Measurements from ENCODE around the gene RBM17.
"Not testable (repeated sequence)": the region's sequence is repeated elsewhere in the genome, so short reads cannot be mapped to it uniquely, and the experiment has no call there.

The RBM17 gene

GRCh38 chr10:6080417-6080973 lies 8.3 kb upstream of the RBM17 start:
- no peak for DNase-seq

DNA sequence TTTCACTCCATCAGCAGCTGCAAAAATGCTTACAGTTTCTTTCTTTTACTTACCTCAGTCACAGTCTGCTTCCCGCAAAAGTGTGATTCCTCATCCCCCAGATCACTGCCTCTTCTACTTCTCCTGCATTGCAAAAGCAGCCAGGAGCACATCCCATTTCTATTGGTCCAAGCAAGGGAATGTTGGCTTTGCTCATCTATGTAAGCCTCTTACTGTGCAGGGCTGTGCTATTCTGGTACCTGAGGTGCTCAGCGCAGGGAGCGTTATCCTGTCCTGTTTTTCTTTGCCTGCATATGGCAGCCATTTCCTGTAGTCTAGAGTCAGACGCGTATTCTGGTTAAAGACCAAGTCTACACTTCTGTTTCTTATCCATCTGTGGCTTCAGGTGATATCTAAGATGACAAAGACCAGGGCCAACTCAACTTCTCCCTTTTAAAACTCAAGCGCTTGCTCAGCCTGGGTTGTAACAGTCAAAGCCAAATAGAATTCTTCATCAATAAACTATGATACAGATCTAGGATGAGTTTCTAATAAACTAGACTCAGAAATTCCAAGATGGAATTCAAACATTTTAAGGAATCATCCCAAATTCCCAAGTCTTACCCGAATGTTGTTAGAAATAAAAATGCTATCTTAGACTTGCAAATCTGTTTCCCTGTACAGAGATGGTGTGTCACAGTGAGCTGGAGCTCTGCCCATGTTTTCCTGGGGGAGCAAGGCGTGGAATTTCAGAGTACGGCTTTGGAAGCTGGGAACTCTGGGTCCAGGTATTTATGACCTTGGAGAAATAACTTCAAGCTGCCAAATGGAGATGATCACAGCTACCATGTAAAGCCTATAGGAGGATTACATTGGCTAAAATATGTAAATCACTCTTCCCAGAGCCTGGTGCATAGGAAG lies 6.1 kb upstream of the RBM17 start:
- no peak for DNase-seq

GRCh38 chr10:6083523-6084475 lies 5.0 kb upstream of the RBM17 start:
- no peak for DNase-seq

- DNase-seq: peak; percentile 43
These were observed 2.2 kb upstream of the RBM17 start for GRCh38 chr10:6086375-6087233.

GRCh38 chr10:6089334-6090219 lies 743 bp downstream of the RBM17 start:
- no peak for DNase-seq

DNA sequence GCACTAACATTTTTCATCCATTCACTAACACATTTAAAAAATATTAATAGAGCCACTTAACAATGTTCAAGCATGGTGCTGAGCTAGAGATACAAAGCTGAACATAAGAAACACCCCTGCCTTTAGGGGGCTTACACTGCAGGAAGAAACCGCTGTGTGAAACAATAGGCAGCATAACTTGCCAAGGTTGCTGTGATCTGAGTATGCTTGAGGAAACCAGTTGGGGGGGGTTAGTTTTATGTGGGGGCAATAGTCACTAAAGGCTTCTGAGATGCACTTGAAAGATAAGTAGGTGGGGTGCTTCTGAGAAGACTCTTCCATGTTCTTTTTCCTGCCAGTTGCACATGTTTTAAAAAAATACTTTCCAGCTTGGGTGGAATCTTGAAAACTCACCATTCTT lies 2.8 kb downstream of the RBM17 start:
- DNase-seq: no peak

DNA sequence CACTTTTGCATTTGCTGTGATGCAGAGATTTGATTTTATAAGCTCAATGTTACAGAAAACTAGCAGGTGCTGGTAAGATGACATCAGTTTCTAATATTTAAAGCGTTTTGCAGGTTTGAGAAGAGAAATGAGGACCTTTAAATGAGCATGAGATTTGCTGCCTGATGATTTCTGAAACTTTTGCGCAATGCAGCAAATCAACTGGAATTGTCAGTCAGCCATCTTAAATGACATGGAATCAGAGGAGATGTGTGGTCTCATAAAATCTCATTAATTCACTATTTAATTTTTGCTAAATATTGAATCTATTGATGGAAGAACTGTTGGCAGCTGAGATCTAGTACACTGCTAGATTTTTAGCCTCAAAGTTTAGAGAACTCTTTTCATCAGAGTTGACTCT lies 3.9 kb downstream of the RBM17 start:
- no peak for DNase-seq

DNA sequence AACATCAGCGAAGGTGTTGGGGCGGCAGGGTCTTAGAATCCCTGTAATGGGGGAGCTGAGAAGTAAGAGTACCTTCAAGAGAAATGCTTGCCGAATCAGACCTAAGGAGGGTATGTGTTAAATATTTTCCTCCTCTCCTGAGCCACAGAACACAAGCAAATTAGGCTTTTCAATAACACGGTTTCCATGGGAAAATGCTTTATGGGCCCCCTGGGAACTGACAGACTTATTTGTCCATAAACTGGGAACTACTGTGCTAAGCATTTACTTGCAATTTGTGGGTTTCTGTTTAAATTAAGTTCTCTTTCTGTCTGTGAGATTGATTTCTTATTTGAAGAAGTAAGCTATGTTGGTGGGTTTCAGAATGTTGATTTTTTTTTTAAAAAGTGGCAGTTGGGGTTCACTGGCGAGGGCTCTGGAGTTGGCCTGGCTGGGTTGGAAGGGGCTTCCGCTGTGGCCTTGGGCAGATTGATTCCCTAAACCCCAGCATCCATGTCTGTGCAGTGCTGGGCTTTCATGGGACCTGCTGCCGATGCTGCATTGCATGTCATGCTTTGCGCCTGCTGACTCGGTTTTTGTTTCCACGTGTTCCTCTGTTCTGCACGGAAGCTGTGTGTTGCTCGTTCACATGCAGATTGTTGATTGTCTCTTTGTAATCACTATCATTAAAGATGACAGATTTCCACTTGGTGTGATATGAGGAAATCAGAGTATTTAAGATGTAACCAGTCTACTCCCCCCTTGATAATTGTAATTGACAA lies 7.2 kb downstream of the RBM17 start:
- DNase-seq: no peak

- no peak for DNase-seq
These were observed 8.2 kb downstream of the RBM17 start for GRCh38 chr10:6097063-6097462.

DNA sequence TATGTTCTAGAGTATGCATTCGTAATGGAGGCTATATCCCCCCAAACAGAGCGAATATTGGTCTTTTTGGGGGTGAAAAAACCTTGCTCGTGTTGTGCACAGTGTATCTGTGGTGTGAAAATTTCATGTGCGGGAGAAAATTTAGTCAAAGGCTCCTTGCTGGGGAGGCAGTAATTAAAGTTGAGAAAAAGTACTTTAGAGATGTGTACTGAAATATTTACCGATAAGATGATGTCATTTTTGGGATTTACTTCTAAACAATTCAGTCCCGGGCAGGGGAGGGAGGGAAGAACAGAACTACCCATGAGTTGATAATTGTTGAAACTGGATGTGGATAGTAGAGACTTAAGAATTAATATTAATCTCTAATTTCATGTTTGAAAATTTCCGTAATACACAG lies 9.3 kb downstream of the RBM17 start:
- DNase-seq: no peak

DNA sequence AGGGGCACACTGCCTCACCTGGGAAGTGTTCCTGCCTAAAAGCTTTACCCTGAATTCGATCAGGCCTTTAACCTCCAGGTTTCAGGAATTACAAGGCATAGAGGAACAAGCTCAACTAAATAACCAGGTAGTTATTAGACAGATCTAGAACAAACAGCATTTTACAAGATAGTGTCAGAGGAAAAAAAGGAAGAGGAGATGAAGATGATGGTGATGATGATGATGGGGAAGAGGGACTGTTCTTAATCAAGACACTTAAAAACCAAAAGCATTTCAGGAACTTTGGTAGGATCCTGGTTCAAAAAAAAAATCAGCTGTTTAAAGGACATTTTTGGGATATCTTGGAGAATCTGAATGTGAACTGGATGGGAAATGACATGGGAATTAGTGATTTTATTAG lies 11.5 kb downstream of the RBM17 start:
- DNase-seq: no peak

DNA sequence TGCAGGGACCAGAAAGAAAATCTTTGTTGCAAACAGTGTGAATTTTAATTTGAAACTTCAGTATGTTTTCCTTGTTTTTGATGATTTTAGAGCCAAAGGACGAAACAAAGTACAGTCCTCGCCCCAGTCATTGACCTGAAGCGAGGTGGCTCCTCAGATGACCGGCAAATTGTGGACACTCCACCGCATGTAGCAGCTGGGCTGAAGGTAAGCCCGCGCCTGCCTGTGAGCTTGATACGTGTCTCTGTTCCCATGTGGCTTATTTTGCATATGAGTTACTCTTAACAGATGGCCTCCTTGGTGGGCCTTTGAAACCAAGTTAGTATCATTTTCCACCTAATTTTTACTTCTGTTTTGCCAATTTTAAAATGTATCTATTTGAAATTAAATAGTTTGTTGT lies 12.3 kb downstream of the RBM17 start:
- DNase-seq: no peak

DNA sequence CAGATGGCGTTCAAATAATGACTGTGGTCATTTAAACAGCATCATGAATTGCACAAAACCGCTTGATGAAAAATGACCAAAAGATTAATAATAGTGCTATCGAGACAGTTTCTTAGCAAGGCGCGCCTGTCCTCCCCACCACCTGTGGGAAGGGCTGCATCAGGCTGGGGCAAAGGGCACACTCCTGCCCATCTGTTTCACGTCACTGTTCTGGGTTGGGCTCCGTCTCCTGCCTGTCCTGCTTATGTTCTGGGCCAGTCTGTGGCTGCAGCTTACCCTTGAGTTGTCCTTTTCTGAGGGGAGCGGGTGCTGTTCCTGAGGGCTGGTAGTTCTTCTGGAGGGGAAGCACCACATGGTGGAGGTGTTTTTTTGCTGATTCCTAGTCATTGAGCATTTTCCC lies 13.3 kb downstream of the RBM17 start:
- DNase-seq: no peak

GRCh38 chr10:6103591-6103990 lies 14.8 kb downstream of the RBM17 start:
- DNase-seq: no peak

DNA sequence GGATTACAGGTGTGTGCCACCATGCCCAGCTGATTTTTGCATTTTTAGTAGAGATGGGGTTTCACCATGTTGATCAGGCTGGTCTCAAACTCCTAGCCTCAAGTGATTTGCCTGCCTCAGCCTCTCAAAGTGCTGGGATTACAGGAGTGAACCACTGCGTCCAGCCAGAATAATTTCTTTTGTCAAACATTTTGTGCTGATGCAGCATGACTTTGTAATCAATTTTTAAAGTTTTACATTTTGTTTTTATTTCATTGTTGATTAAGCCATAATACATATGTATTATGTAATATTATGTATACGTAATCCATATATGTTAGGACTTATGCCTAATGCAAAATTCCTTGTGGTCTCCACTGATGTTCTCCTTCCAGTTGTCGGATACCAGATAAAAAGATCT lies 18.8 kb downstream of the RBM17 start:
- not testable (repeated sequence) for DNase-seq

DNA sequence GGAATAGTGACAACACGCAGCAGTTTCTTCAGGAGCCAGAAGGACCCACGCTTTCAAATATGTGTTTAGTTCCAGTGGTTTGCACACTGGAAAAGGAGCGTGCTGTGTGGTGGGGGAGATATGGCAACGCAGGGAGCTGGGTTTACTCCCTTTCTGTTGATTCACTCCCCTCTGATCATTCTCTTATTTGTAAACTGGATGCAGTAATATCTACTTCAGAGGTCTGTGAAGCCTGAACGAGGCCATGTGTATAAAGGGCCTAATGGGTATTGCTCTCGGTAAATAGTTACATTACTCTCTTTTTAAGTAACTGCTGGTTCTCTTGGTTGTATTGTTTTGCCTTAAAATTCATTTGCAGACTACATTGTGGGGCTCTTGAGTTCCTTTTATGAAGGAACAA lies 19.2 kb downstream of the RBM17 start:
- no peak for DNase-seq

- no peak for DNase-seq
These were observed 20.0 kb downstream of the RBM17 start for GRCh38 chr10:6108631-6109443.

DNA sequence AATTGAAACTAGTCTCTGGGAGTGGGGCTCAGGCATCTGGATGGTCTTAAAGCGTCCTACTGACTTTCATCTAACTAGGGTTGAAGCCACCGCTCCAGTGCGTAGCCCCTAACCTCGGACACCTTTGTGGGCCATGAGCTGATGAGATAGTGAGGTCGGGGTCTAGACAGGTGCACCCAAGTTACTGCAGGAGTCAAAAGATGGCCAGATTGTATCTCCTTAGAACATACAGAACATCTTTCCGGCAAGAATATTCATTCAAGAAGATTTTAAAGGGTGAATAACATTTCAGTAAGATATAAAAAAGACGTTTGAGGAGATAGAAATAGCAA lies 20.6 kb downstream of the RBM17 start:
- DNase-seq: no peak

DNA sequence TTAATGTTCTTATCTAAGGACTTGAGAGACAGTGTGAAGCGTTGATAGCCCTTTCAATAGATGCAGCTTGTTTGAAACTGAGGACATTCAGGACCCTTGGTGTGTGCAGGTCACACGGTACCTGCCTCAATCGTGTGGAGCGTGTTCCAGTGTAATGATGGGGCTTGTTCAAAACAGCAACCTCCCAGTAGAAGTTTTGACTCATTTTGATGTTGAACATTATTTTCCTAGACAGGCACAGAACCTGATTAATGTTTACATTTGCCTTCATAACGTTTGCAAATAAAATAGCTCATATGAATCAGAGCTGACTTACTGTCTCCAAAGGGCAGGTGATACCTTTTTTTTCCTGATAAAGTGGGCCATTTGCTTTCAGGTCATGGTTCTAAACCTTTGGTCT lies 21.3 kb downstream of the RBM17 start:
- DNase-seq: no peak

DNA sequence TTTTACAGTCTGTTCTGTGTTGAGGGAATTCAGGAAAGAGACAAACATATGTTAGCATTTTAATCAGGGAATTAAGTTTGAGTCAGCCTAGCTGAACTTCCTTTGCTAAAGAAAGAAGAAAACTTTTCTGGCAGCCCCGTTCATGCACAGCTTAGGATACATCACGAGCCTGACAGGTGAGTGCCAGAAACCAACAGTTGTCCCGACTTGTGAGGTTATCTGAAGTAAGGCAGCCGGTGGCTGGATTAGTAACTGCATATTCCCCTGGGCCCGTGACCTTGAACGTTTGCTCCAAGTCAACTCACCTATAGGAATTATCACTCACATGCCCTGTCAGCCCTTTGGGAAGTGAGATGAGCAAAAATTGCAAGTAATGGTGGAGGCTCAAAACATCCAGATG lies 24.1 kb downstream of the RBM17 start:
- DNase-seq: no peak
